ENCODE data around the gene ARPC5L.
"Not testable (repeated sequence)": the region's sequence is repeated elsewhere in the genome, so short reads cannot be mapped to it uniquely, and the experiment has no call there.

ARPC5L gene

GRCh38 chr9:124840300-124840833 is 21.6 kb upstream of the ARPC5L start:
- no peaks in the 10 kb centered on the region for H3K9me3 ChIP-seq (ENCODE audit: control insufficient read depth, low read length)
- no peaks in the 10 kb centered on the region for H3K36me3 ChIP-seq (ENCODE audit: control insufficient read depth, insufficient read depth, low read length)
- 84 to 87% methylated on average over 16 to 17 of the region's 18 CpGs for WGBS, 2 experiments
- no peaks in the 10 kb centered on the region for H3K27me3 ChIP-seq (ENCODE audit: control insufficient read depth, insufficient read depth, low read length, poor library complexity, severe bottlenecking)
- peaks cover 5% of the 10 kb centered on the region for H3K4me1 ChIP-seq (ENCODE audit: control insufficient read depth, insufficient read depth, low read length)
- no peak overlapping the region for H3K4me3 ChIP-seq (ENCODE audit: insufficient read depth, low read depth, low read length)
- H3K27ac ChIP-seq (ENCODE audit: insufficient read depth, low read depth, low read length, poor library complexity, severe bottlenecking): no peak overlapping the region

GRCh38 chr9:124841075-124841821 is 20.7 kb upstream of the ARPC5L start:
- WGBS, 2 experiments: 82 to 84% methylated on average over 14 of the region's 14 CpGs
- H3K4me1 ChIP-seq (ENCODE audit: control insufficient read depth, insufficient read depth, low read length): peaks cover 5% of the 10 kb centered on the region
- H3K36me3 ChIP-seq (ENCODE audit: control insufficient read depth, insufficient read depth, low read length): no peaks in the 10 kb centered on the region
- no peak overlapping the region for H3K4me3 ChIP-seq (ENCODE audit: insufficient read depth, low read depth, low read length)
- no peaks in the 10 kb centered on the region for H3K9me3 ChIP-seq (ENCODE audit: control insufficient read depth, low read length)
- H3K27me3 ChIP-seq (ENCODE audit: control insufficient read depth, insufficient read depth, low read length, poor library complexity, severe bottlenecking): no peaks in the 10 kb centered on the region
- H3K27ac ChIP-seq (ENCODE audit: insufficient read depth, low read depth, low read length, poor library complexity, severe bottlenecking): no peak overlapping the region

GRCh38 chr9:124843456-124844034 is 18.4 kb upstream of the ARPC5L start:
- Histone ChIP-seq H3K4me1 (ENCODE audit: control insufficient read depth, insufficient read depth, low read length) (peaks cover 5% of the 10 kb centered on the region), H3K36me3 (ENCODE audit: control insufficient read depth, insufficient read depth, low read length) (no peaks in the 10 kb centered on the region), H3K27me3 (ENCODE audit: control insufficient read depth, insufficient read depth, low read length, poor library complexity, severe bottlenecking) (no peaks in the 10 kb centered on the region), H3K27ac (ENCODE audit: insufficient read depth, low read depth, low read length, poor library complexity, severe bottlenecking) (no peak overlapping the region), H3K9me3 (ENCODE audit: control insufficient read depth, low read length) (no peaks in the 10 kb centered on the region), H3K4me3 (ENCODE audit: insufficient read depth, low read depth, low read length) (no peak overlapping the region)
- WGBS, 2 experiments: 93 to 95% methylated on average over 11 of the region's 11 CpGs

- Histone ChIP-seq H3K9me3 (ENCODE audit: control insufficient read depth, low read length) (no peaks in the 10 kb centered on the region), H3K4me1 (ENCODE audit: control insufficient read depth, insufficient read depth, low read length) (peaks cover 5% of the 10 kb centered on the region), H3K4me3 (ENCODE audit: insufficient read depth, low read depth, low read length) (no peak overlapping the region), H3K36me3 (ENCODE audit: control insufficient read depth, insufficient read depth, low read length) (no peaks in the 10 kb centered on the region), H3K27me3 (ENCODE audit: control insufficient read depth, insufficient read depth, low read length, poor library complexity, severe bottlenecking) (no peaks in the 10 kb centered on the region), H3K27ac (ENCODE audit: insufficient read depth, low read depth, low read length, poor library complexity, severe bottlenecking) (no peak overlapping the region)
- 92 to 95% methylated on average over 4 of the region's 4 CpGs for WGBS, 2 experiments
These were observed 17.6 kb upstream of the ARPC5L start for GRCh38 chr9:124844291-124844690.

GRCh38 chr9:124846467-124846866 is 15.5 kb upstream of the ARPC5L start:
- H3K4me1 ChIP-seq (ENCODE audit: control insufficient read depth, insufficient read depth, low read length); H3K4me3 ChIP-seq (ENCODE audit: insufficient read depth, low read depth, low read length); H3K9me3 ChIP-seq (ENCODE audit: control insufficient read depth, low read length); H3K27ac ChIP-seq (ENCODE audit: insufficient read depth, low read depth, low read length, poor library complexity, severe bottlenecking); H3K36me3 ChIP-seq (ENCODE audit: control insufficient read depth, insufficient read depth, low read length); H3K27me3 ChIP-seq (ENCODE audit: control insufficient read depth, insufficient read depth, low read length, poor library complexity, severe bottlenecking): not testable (repeated sequence)
- 92 to 97% methylated on average over 9 of the region's 9 CpGs for whole genome bisulfite sequencing, 2 experiments

- Histone ChIP-seq H3K36me3 (ENCODE audit: control insufficient read depth, insufficient read depth, low read length) (no peaks in the 10 kb centered on the region), H3K27me3 (ENCODE audit: control insufficient read depth, insufficient read depth, low read length, poor library complexity, severe bottlenecking) (no peaks in the 10 kb centered on the region), H3K9me3 (ENCODE audit: control insufficient read depth, low read length) (no peaks in the 10 kb centered on the region), H3K4me1 (ENCODE audit: control insufficient read depth, insufficient read depth, low read length) (no peaks in the 10 kb centered on the region), H3K4me3 (ENCODE audit: insufficient read depth, low read depth, low read length) (no peak overlapping the region), H3K27ac (ENCODE audit: insufficient read depth, low read depth, low read length, poor library complexity, severe bottlenecking) (no peak overlapping the region)
- WGBS, 2 experiments: 83 to 88% methylated on average over 6 of the region's 6 CpGs
These were observed 15.0 kb upstream of the ARPC5L start for GRCh38 chr9:124846969-124847368.

- 93 to 94% methylated on average over 10 of the region's 10 CpGs for WGBS, 2 experiments
These were observed 12.1 kb upstream of the ARPC5L start for GRCh38 chr9:124849801-124850200.

GRCh38 chr9:124852121-124852828 is 9.7 kb upstream of the ARPC5L start:
- H3K4me1 ChIP-seq (ENCODE audit: control insufficient read depth, insufficient read depth, low read length): no peaks in the 10 kb centered on the region
- no peak overlapping the region for H3K4me3 ChIP-seq (ENCODE audit: insufficient read depth, low read depth, low read length)
- H3K27ac ChIP-seq (ENCODE audit: insufficient read depth, low read depth, low read length, poor library complexity, severe bottlenecking): no peak overlapping the region
- no peaks in the 10 kb centered on the region for H3K27me3 ChIP-seq (ENCODE audit: control insufficient read depth, insufficient read depth, low read length, poor library complexity, severe bottlenecking)
- WGBS, 2 experiments: 83 to 84% methylated on average over 13 of the region's 13 CpGs
- H3K36me3 ChIP-seq (ENCODE audit: control insufficient read depth, insufficient read depth, low read length): peaks cover 2% of the 10 kb centered on the region
- H3K9me3 ChIP-seq (ENCODE audit: control insufficient read depth, low read length): no peaks in the 10 kb centered on the region

More at GRCh38 chr9:124849801-124850200, 12.1 kb upstream of the ARPC5L start:
- Histone ChIP-seq H3K4me3 (ENCODE audit: insufficient read depth, low read depth, low read length) (no peak overlapping the region), H3K36me3 (ENCODE audit: control insufficient read depth, insufficient read depth, low read length) (no peaks in the 10 kb centered on the region), H3K27me3 (ENCODE audit: control insufficient read depth, insufficient read depth, low read length, poor library complexity, severe bottlenecking) (no peaks in the 10 kb centered on the region), H3K4me1 (ENCODE audit: control insufficient read depth, insufficient read depth, low read length) (no peaks in the 10 kb centered on the region), H3K27ac (ENCODE audit: insufficient read depth, low read depth, low read length, poor library complexity, severe bottlenecking) (no peak overlapping the region), H3K9me3 (ENCODE audit: control insufficient read depth, low read length) (no peaks in the 10 kb centered on the region)

- Histone ChIP-seq H3K27ac (ENCODE audit: insufficient read depth, low read depth, low read length, poor library complexity, severe bottlenecking) (no peak within 1 kb of the TSS), H3K4me3 (ENCODE audit: insufficient read depth, low read depth, low read length) (peak within 1 kb of the TSS; percentile 47), H3K9me3 (ENCODE audit: control insufficient read depth, low read length) (no peaks in the 10 kb centered on the region), H3K27me3 (ENCODE audit: control insufficient read depth, insufficient read depth, low read length, poor library complexity, severe bottlenecking) (no peaks in the 10 kb centered on the region), H3K36me3 (ENCODE audit: control insufficient read depth, insufficient read depth, low read length) (peaks cover 10% of the 10 kb centered on the region), H3K4me1 (ENCODE audit: control insufficient read depth, insufficient read depth, low read length) (no peaks in the 10 kb centered on the region)
- WGBS, 2 experiments: 3% methylated on average over 51 of the region's 51 CpGs
These were observed 8.9 kb upstream of the ARPC5L start, which contains the start of gene WDR38 for GRCh38 chr9:124852829-124853531. Gene WDR38, plus strand, starts transcription at chr9:124853460. Its CDS starts 72 bp downstream, at chr9:124853532.

All from ectodermal cell (in vitro differentiated cells).